Endothelial cell of umbilical vein (primary cell): Measurements from ENCODE around the gene CCDC60. TPM values are rescaled to one million over a fixed set of nuclear protein-coding genes. Genes with fewer than 3 reads are reported as not detected.

Source experiments
- BruUV-seq: library from RNA; stranded (reverse); fragments of 400-500 nt; replicated peaks from 2 replicates; lab custom pipeline; 2021; lab: Mats Ljungman, UMichigan
- CTCF ChIA-PET: fragments of 300-600, 350-600 bp; sonication (Branson Sonifier 250); formaldehyde crosslinking; loops from one replicate; lab custom pipeline; 2021; ENCODE audit warnings: antibody characterized with exemption, inconsistent platforms; lab: Charles Lee
- POLR2A ChIA-PET: fragments of 300-600, 350-600 bp; sonication (Branson Sonifier 250); formaldehyde crosslinking; loops from one replicate; lab custom pipeline; 2021; ENCODE audit warnings: antibody characterized with exemption, inconsistent platforms; lab: Charles Lee
- DNase-seq: peaks from one replicate; pipeline ENCODE4 v3.0.0-alpha.2; 2011; ENCODE audit warnings: low read depth, low spot score
- FAIRE-seq: peaks from 2 replicates; lab custom pipeline; 2011; peaks lifted over from hg19 to GRCh38; lab: Jason Lieb, UNC
- H2AFZ ChIP-seq: 2 replicates; pipeline ENCODE4 v1.6.0; 2012; ENCODE audit warnings: low read depth, low read length, control low read depth, inconsistent platforms
- H3K27ac ChIP-seq: 2 replicates; pipeline ENCODE4 v1.5.1; 2011; ENCODE audit warnings: low read depth, mild to moderate bottlenecking, control low read depth, low read length, moderate library complexity; ENCODE audit not compliant: insufficient read depth
- H3K27me3 ChIP-seq, 2 experiments: 2 replicates each; pipeline versions ENCODE4 v1.6.0 to v1.6.1; 2011; ENCODE audit warnings: low read length in 2 of 2, mixed read lengths in 1 of 2; ENCODE audit not compliant: control insufficient read depth in 2 of 2, insufficient read depth in 2 of 2
- H3K36me3 ChIP-seq, 2 experiments: 2 replicates in 1 of 2; 3 replicates in 1 of 2; pipeline ENCODE4 v1.5.1; 2011; ENCODE audit warnings: low read length in 2 of 2, mild to moderate bottlenecking in 1 of 2, moderate library complexity in 1 of 2; ENCODE audit not compliant: control insufficient read depth in 2 of 2, insufficient read depth in 2 of 2; ENCODE audit errors: extremely low read depth in 1 of 2
- H3K4me1 ChIP-seq: 3 replicates; pipeline ENCODE4 v1.5.1; 2011; ENCODE audit warnings: mild to moderate bottlenecking, low read length; ENCODE audit not compliant: control insufficient read depth, insufficient read depth; ENCODE audit errors: extremely low read depth
- H3K4me2 ChIP-seq: 2 replicates; pipeline ENCODE4 v1.6.1; 2011; ENCODE audit warnings: low read length, control low read depth, mixed read lengths; ENCODE audit not compliant: insufficient read depth
- H3K4me3 ChIP-seq, 3 experiments: fragments of 200-600 bp in 1 of 3; sonication (generic), shearing (Covaris generic) in 1 of 3; replicated peaks in 1 of 3; 2 replicates each; pipeline ENCODE4 v1.5.1; 2011 to 2016; ENCODE audit warnings: control low read depth in 3 of 3, low read length in 3 of 3, mild to moderate bottlenecking in 2 of 3, inconsistent platforms in 1 of 3, low read depth in 1 of 3, moderate library complexity in 1 of 3; ENCODE audit not compliant: insufficient read depth in 1 of 3
- H3K79me2 ChIP-seq: 2 replicates; pipeline ENCODE4 v1.6.0; 2012; ENCODE audit warnings: low read length, inconsistent platforms; ENCODE audit not compliant: control insufficient read depth, insufficient read depth
- H3K9ac ChIP-seq: replicated peaks from 2 replicates; pipeline ENCODE3; 2011; ENCODE audit warnings: low read length, control low read depth; ENCODE audit not compliant: insufficient read depth; ENCODE audit errors: extremely low read depth
- H3K9me1 ChIP-seq: replicated peaks from 3 replicates; pipeline ENCODE4 v1.6.0; 2011; ENCODE audit warnings: mild to moderate bottlenecking, low read length; ENCODE audit not compliant: control insufficient read depth, insufficient read depth; ENCODE audit errors: extremely low read depth
- H3K9me3 ChIP-seq: replicated peaks from 2 replicates; pipeline ENCODE4 v1.5.1; 2012; ENCODE audit warnings: low read length, inconsistent platforms; ENCODE audit not compliant: control insufficient read depth, insufficient read depth
- H4K20me1 ChIP-seq: replicated peaks from 2 replicates; pipeline ENCODE3; 2011; ENCODE audit warnings: mild to moderate bottlenecking, low read length; ENCODE audit not compliant: control insufficient read depth, insufficient read depth; ENCODE audit errors: extremely low read depth
- CTCF ChIP-seq, 2 donors: IDR thresholded peaks; 1 replicate in 1 of 2; 2 replicates in 1 of 2; pipeline ENCODE4 v1.5.1; 2011; ENCODE audit warnings: low read length in 2 of 2, mild to moderate bottlenecking in 2 of 2, moderate library complexity in 2 of 2, control low read depth in 1 of 2, inconsistent platforms in 1 of 2, low read depth in 1 of 2; ENCODE audit not compliant: insufficient read depth in 1 of 2; ENCODE audit errors: extremely low read depth in 1 of 2
- EZH2 ChIP-seq: IDR thresholded peaks from 2 replicates; pipeline ENCODE4 v1.6.1; 2012; ENCODE audit warnings: borderline replicate concordance, low read depth, mild to moderate bottlenecking, moderate library complexity, low read length, inconsistent platforms; ENCODE audit not compliant: severe bottlenecking
- FOS ChIP-seq: IDR thresholded peaks from 2 replicates; pipeline ENCODE4 v1.6.1; 2011; ENCODE audit warnings: mild to moderate bottlenecking, low read length, moderate library complexity, borderline replicate concordance; ENCODE audit not compliant: insufficient read depth
- GATA2 ChIP-seq: IDR thresholded peaks from 2 replicates; pipeline ENCODE4 v1.7.0; 2011; ENCODE audit warnings: low read depth, mild to moderate bottlenecking, moderate library complexity, mixed read lengths, low read length; ENCODE audit not compliant: insufficient read length, insufficient read depth
- JUN ChIP-seq: IDR thresholded peaks from 2 replicates; pipeline ENCODE4 v1.6.1; 2011; ENCODE audit warnings: borderline replicate concordance, low read depth; ENCODE audit not compliant: insufficient read length, insufficient read depth
- MAX ChIP-seq: IDR thresholded peaks from 2 replicates; pipeline ENCODE4 v1.6.1; 2011; ENCODE audit not compliant: insufficient read depth, insufficient read length
- MYC ChIP-seq: IDR thresholded peaks from one replicate; pipeline ENCODE4 v1.6.1; 2011; ENCODE audit warnings: mild to moderate bottlenecking, low read depth, low read length
- POLR2A ChIP-seq: IDR thresholded peaks from 2 replicates; pipeline ENCODE4 v1.6.1; 2012; ENCODE audit warnings: low read depth, mild to moderate bottlenecking, control low read depth, low read length
- POLR2AphosphoS5 ChIP-seq: IDR thresholded peaks from 2 replicates; pipeline ENCODE4 v1.6.1; 2012; ENCODE audit warnings: low read depth, mild to moderate bottlenecking, control low read depth, low read length, moderate library complexity; ENCODE audit not compliant: insufficient read depth
- dilution Hi-C: fragments of 300-500 bp; cut with MboI; formaldehyde crosslinking; loops from one replicate; pipeline ENCODE4 v1.15.0; 2019; ENCODE audit warnings: low sequenced_read_pairs; ENCODE audit not compliant: extremely low pct_ligation_motif_present
- intact Hi-C: fragments of 100-400 bp; cut with micrococcal nuclease; formaldehyde crosslinking; loops from one replicate; pipeline ENCODE4 v1.10.0; 2022
- polyA plus RNA-seq, 4 experiments: library from polyadenylated mRNA; depleted of rRNA in 3 of 4; stranded (reverse) in 3 of 4; unstranded in 1 of 4; fragments of >200 nt; gene quantifications; 2 replicates each; pipeline versions ENCODE4 v1.2.1 to v1.2.3, GENCODE V29; 2011 to 2012; ENCODE audit warnings: missing spikeins in 1 of 4
- total RNA-seq: library from RNA; stranded (reverse); gene quantifications from 2 replicates; pipeline ENCODE4 v1.2.3, GENCODE V29; 2021

The CCDC60 gene
- total and polyA plus RNA-seq, 2 donors (not counting 3 experiments of a cell fraction or from before 2014, with no cell fraction given): not detected

GRCh38 chr12:119409043-119409442, 74.5 kb downstream of the CCDC60 start:
- Histone ChIP-seq H3K9me3 (no peaks in the 10 kb centered on the region), H3K9me1 (no peaks in the 10 kb centered on the region), H3K9ac (no peak overlapping the region), H3K27ac (no peak overlapping the region), H3K36me3 (no peaks in the 10 kb centered on the region), H3K4me2 (no peak overlapping the region), H3K79me2 (no peaks in the 10 kb centered on the region), H2AFZ (no peak overlapping the region), H3K4me3 (no peak overlapping the region), H3K4me1 (no peaks in the 10 kb centered on the region), H3K27me3 (no peaks in the 10 kb centered on the region), H4K20me1 (no peaks in the 10 kb centered on the region)
- intact Hi-C loops: no loop called here
- POLR2A ChIA-PET: interaction anchor here (0.7 kb wide), 1 partner anchor 37 kb away, joined by 3 read pairs; no protein-coding TSS in a partner anchor
- BruUV-seq: no TSS peak
- FAIRE-seq (no peak), DNase-seq (no peak)
- CTCF ChIA-PET: interaction anchor here (0.7 to 2.2 kb wide), 2 partner anchors 990 to 1004 kb away, joined by 3 to 6 read pairs; no protein-coding TSS in a partner anchor
- no peak for TF ChIP-seq POLR2AphosphoS5
- dilution Hi-C loops: no loop called here

- no peaks in the 10 kb centered on the region for H3K36me3 ChIP-seq
- POLR2A ChIA-PET: no interaction called here
- H3K27me3 ChIP-seq: no peaks in the 10 kb centered on the region
- H4K20me1 ChIP-seq: no peaks in the 10 kb centered on the region
- no peak overlapping the region for H3K9ac ChIP-seq
- FAIRE-seq: no peak
- no peaks in the 10 kb centered on the region for H3K4me1 ChIP-seq
- no peak for DNase-seq
- H2AFZ ChIP-seq: no peak overlapping the region
- no TSS peak for BruUV-seq
- no peak overlapping the region for H3K27ac ChIP-seq
- no peak overlapping the region for H3K4me3 ChIP-seq
- no peaks in the 10 kb centered on the region for H3K79me2 ChIP-seq
- H3K9me1 ChIP-seq: no peaks in the 10 kb centered on the region
- intact Hi-C loops (no loop called here), dilution Hi-C loops (no loop called here)
- no peak overlapping the region for H3K4me2 ChIP-seq
- TF ChIP-seq MYC: no peak
- TF ChIP-seq POLR2AphosphoS5: no peak
- no peak for TF ChIP-seq FOS
- TF ChIP-seq CTCF (IDR thresholded peaks at IDR 0.05; ENCODE audit: extremely low read depth in 1 of 2, insufficient read depth in 1 of 2, low read depth in 1 of 2, low read length in 2 of 2): no peak
- no peak for TF ChIP-seq POLR2A
- TF ChIP-seq GATA2: no peak
- TF ChIP-seq MAX: no peak
- no peak for TF ChIP-seq JUN
- TF ChIP-seq EZH2: no peak
- CTCF ChIA-PET: interaction anchor here (2.2 kb wide), 1 partner anchor 1005 kb away, joined by 6 read pairs; no protein-coding TSS in a partner anchor
- H3K9me3 ChIP-seq: no peaks in the 10 kb centered on the region
These were observed 75.9 kb downstream of the CCDC60 start for GRCh38 chr12:119410396-119410795.
